CD4-positive, alpha-beta T cell treated with Interleukin-17A for 4 hours (primary cell): Measurements from ENCODE around the gene PRKCE.
A peak's percentile ranks its signal among the peaks of the same experiment; 100 is the strongest.

ENCODE experiments used
- DNase-seq: peaks from one replicate; pipeline ENCODE4 v3.0.0-alpha.2; 2020; ENCODE audit warnings: mixed read lengths

Gene PRKCE

GRCh38 chr2:46163804-46164528 is 512.5 kb downstream of the PRKCE start:
- no peak for DNase-seq

- DNase-seq, result no peak
Measured at GRCh38 chr2:46164529-46165301, 513.2 kb downstream of the PRKCE start.

- DNase-seq, result no peak
Measured at GRCh38 chr2:46165916-46166315, 514.4 kb downstream of the PRKCE start.

- no peak for DNase-seq
Measured at GRCh38 chr2:46167406-46167805, 515.9 kb downstream of the PRKCE start.

- no peak for DNase-seq
Measured at GRCh38 chr2:46167924-46168323, 516.4 kb downstream of the PRKCE start.

- DNase-seq, result no peak
Measured at GRCh38 chr2:46169467-46169866, 518.0 kb downstream of the PRKCE start.

GRCh38 chr2:46170026-46170425 is 518.6 kb downstream of the PRKCE start:
- no peak for DNase-seq

- no peak for DNase-seq
Measured at GRCh38 chr2:46170611-46171350, 519.3 kb downstream of the PRKCE start.

GRCh38 chr2:46171411-46171953 is 520.0 kb downstream of the PRKCE start:
- no peak for DNase-seq

- DNase-seq, result no peak
Measured at GRCh38 chr2:46171996-46172546, 520.6 kb downstream of the PRKCE start.

- no peak for DNase-seq
Measured at GRCh38 chr2:46173030-46173429, 521.6 kb downstream of the PRKCE start.

GRCh38 chr2:46173636-46174250 is 522.3 kb downstream of the PRKCE start:
- DNase-seq, result no peak

GRCh38 chr2:46174345-46175170 is 523.1 kb downstream of the PRKCE start:
- DNase-seq, result no peak

GRCh38 chr2:46175419-46175818 is 523.9 kb downstream of the PRKCE start:
- DNase-seq, result no peak

- no peak for DNase-seq
Measured at GRCh38 chr2:46177461-46178089, 526.1 kb downstream of the PRKCE start.

- peak; percentile 49 for DNase-seq
Measured at GRCh38 chr2:46179037-46179621, 527.7 kb downstream of the PRKCE start.

- no peak for DNase-seq
Measured at GRCh38 chr2:46180189-46180588, 528.7 kb downstream of the PRKCE start.

GRCh38 chr2:46181306-46181705 is 529.8 kb downstream of the PRKCE start:
- no peak for DNase-seq

GRCh38 chr2:46181789-46182530 is 530.5 kb downstream of the PRKCE start:
- DNase-seq, result no peak

- no peak for DNase-seq
Measured at GRCh38 chr2:46183426-46183825, 532.0 kb downstream of the PRKCE start.
